IPS-15b (cell line): Measurements from ENCODE around the gene PLEKHD1.
"Not testable (repeated sequence)": the region's sequence is repeated elsewhere in the genome, so short reads cannot be mapped to it uniquely, and the experiment has no call there.

ENCODE experiments used
- H3K27me3 ChIP-seq: one replicate; pipeline ENCODE4 v1.6.1; 2013; ENCODE audit warnings: low read length; ENCODE audit not compliant: control insufficient read depth, insufficient read depth
- H3K36me3 ChIP-seq: one replicate; pipeline ENCODE4 v1.6.1; 2013; ENCODE audit warnings: low read length; ENCODE audit not compliant: control insufficient read depth, insufficient read depth
- H3K4me1 ChIP-seq: one replicate; pipeline ENCODE4 v1.6.1; 2013; ENCODE audit warnings: mild to moderate bottlenecking, low read length; ENCODE audit not compliant: control insufficient read depth, insufficient read depth
- H3K4me3 ChIP-seq: one replicate; pipeline ENCODE4 v1.5.1; 2013; ENCODE audit warnings: low read depth, low read length
- H3K9ac ChIP-seq: one replicate; pipeline ENCODE4 v1.6.1; 2013; ENCODE audit warnings: low read depth, mild to moderate bottlenecking, low read length
- H3K9me3 ChIP-seq: one replicate; pipeline ENCODE4 v1.6.1; 2013; ENCODE audit warnings: mild to moderate bottlenecking, low read length; ENCODE audit not compliant: control insufficient read depth, insufficient read depth

PLEKHD1 gene

GRCh38 chr14:69498286-69498685, 13.8 kb downstream of the PLEKHD1 start:
- not testable (repeated sequence) for H3K36me3 ChIP-seq, H3K4me3 ChIP-seq, H3K9me3 ChIP-seq, H3K9ac ChIP-seq, H3K4me1 ChIP-seq
- peaks cover 13% of the 10 kb centered on the region for H3K27me3 ChIP-seq

DNA sequence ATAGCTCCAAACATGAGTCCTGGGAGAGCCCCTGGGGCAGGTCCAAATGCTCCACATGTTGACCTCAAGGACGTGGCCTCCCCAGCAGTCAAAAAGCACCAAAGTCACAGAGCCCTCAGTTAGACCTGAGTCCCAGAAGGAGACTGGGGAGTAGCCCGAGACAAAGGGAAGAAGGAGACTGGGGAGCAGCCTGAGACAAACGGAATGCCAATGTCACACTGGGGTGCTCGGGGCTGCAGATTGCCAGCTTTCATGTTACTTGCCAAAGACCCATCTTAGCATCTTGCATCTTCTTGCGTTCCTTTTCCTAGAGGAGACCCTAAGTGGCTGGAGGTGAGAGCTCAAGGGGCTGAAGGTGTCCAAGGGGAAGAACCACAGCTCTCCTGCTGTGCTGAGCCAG, 14.9 kb downstream of the PLEKHD1 start:
- peaks cover 16% of the 10 kb centered on the region for H3K27me3 ChIP-seq
- no peaks in the 10 kb centered on the region for H3K36me3 ChIP-seq
- no peak overlapping the region for H3K4me3 ChIP-seq
- no peaks in the 10 kb centered on the region for H3K9me3 ChIP-seq
- H3K9ac ChIP-seq = no peak overlapping the region
- peaks cover 3% of the 10 kb centered on the region for H3K4me1 ChIP-seq

- Histone ChIP-seq H3K27me3 (peaks cover 14% of the 10 kb centered on the region), H3K36me3 (no peaks in the 10 kb centered on the region), H3K4me3 (no peak overlapping the region), H3K9me3 (no peaks in the 10 kb centered on the region), H3K4me1 (peaks cover 3% of the 10 kb centered on the region), H3K9ac (no peak overlapping the region)
These were observed 15.6 kb downstream of the PLEKHD1 start for GRCh38 chr14:69500096-69500495.

GRCh38 chr14:69500736-69501135, 16.2 kb downstream of the PLEKHD1 start:
- Histone ChIP-seq H3K9ac (no peak overlapping the region), H3K27me3 (peaks cover 14% of the 10 kb centered on the region), H3K4me3 (no peak overlapping the region), H3K4me1 (peaks cover 3% of the 10 kb centered on the region), H3K36me3 (no peaks in the 10 kb centered on the region), H3K9me3 (no peaks in the 10 kb centered on the region)

- Histone ChIP-seq H3K9ac (no peak overlapping the region), H3K4me1 (peaks cover 3% of the 10 kb centered on the region), H3K4me3 (no peak overlapping the region), H3K9me3 (no peaks in the 10 kb centered on the region), H3K36me3 (no peaks in the 10 kb centered on the region), H3K27me3 (peaks cover 14% of the 10 kb centered on the region)
These were observed 16.9 kb downstream of the PLEKHD1 start for GRCh38 chr14:69501423-69501838.

GRCh38 chr14:69504775-69505174, 20.2 kb downstream of the PLEKHD1 start:
- Histone ChIP-seq H3K4me1 (peaks cover 3% of the 10 kb centered on the region), H3K36me3 (no peaks in the 10 kb centered on the region), H3K4me3 (no peak overlapping the region), H3K9me3 (no peaks in the 10 kb centered on the region), H3K27me3 (peaks cover 14% of the 10 kb centered on the region), H3K9ac (no peak overlapping the region)

- Histone ChIP-seq H3K4me3 (no peak overlapping the region), H3K36me3 (no peaks in the 10 kb centered on the region), H3K9me3 (no peaks in the 10 kb centered on the region), H3K9ac (no peak overlapping the region), H3K27me3 (peaks cover 14% of the 10 kb centered on the region), H3K4me1 (peaks cover 3% of the 10 kb centered on the region)
These were observed 21.1 kb downstream of the PLEKHD1 start for GRCh38 chr14:69505338-69506240.

DNA sequence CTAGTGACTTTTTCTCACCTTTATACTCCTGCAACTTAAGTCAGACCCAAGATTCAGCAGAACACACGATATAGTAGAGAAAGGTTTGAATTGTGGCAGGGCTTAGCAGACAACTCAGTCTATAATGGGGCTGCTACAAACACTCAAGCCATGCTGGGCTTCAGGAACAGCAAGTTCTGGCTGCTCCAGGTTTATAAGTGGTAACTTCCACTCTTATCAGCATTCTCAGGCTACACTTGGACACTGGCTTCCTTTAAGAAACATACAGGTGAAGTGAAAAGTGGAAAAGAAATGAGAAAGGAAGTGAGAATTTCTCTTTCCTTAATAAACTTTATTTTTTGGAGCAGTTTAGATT, 21.7 kb downstream of the PLEKHD1 start:
- no peaks in the 10 kb centered on the region for H3K36me3 ChIP-seq
- H3K27me3 ChIP-seq = peaks cover 14% of the 10 kb centered on the region
- H3K4me1 ChIP-seq = peaks cover 3% of the 10 kb centered on the region
- H3K9me3 ChIP-seq = no peaks in the 10 kb centered on the region
- H3K9ac ChIP-seq = no peak overlapping the region
- no peak overlapping the region for H3K4me3 ChIP-seq

- Histone ChIP-seq H3K4me1 (peaks cover 8% of the 10 kb centered on the region), H3K4me3 (no peak overlapping the region), H3K36me3 (no peaks in the 10 kb centered on the region), H3K9me3 (no peaks in the 10 kb centered on the region), H3K27me3 (no peaks in the 10 kb centered on the region), H3K9ac (no peak overlapping the region)
These were observed 34.0 kb downstream of the PLEKHD1 start for GRCh38 chr14:69518289-69519101.

- H3K36me3 ChIP-seq = no peaks in the 10 kb centered on the region
- no peak overlapping the region for H3K4me3 ChIP-seq
- peaks cover 1% of the 10 kb centered on the region for H3K27me3 ChIP-seq
- H3K9me3 ChIP-seq = no peaks in the 10 kb centered on the region
- H3K9ac ChIP-seq = no peak overlapping the region
- H3K4me1 ChIP-seq = peaks cover 8% of the 10 kb centered on the region
These were observed 34.9 kb downstream of the PLEKHD1 start for GRCh38 chr14:69519204-69520100.

DNA sequence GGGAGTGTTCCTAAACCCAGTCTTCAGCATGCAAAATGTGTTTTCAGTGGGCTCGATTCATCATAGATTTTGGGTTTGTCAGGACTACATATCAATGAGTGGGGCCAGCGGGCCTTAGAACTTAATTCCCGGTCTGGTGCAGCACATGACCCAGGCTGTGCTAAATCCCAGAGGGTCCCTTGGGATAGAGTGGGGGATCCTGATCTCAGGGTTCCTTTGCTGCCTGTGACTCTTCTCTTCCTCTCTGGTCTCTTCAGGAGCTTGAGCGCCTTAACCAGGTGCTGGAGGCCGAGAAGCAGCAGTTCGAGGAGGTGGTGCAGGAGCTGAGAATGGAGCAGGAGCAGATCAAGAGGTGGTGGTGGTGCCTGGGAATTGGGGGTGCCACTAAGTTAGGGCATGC, 37.5 kb downstream of the PLEKHD1 start:
- peaks cover 2% of the 10 kb centered on the region for H3K27me3 ChIP-seq
- no peaks in the 10 kb centered on the region for H3K36me3 ChIP-seq
- peaks cover 7% of the 10 kb centered on the region for H3K4me1 ChIP-seq
- H3K9ac ChIP-seq = no peak overlapping the region
- H3K4me3 ChIP-seq = no peak overlapping the region
- no peaks in the 10 kb centered on the region for H3K9me3 ChIP-seq
